RPMI8226 (cell line): ENCODE measurements around the gene SCFD2.
"Not testable (repeated sequence)": the region's sequence is repeated elsewhere in the genome, so short reads cannot be mapped to it uniquely, and the experiment has no call there.

Experiments used
- DNase-seq: peaks from one replicate; pipeline ENCODE4 v3.0.0-alpha.2; 2015

SCFD2 gene

GRCh38 chr4:53089936-53090729 is 275.7 kb downstream of the SCFD2 start:
- DNase-seq, result no peak

GRCh38 chr4:53088152-53088551 is 277.7 kb downstream of the SCFD2 start:
- DNase-seq, result no peak

- no peak for DNase-seq
Observed at GRCh38 chr4:53076374-53076958, 289.4 kb downstream of the SCFD2 start.

GRCh38 chr4:53075162-53075785 is 290.6 kb downstream of the SCFD2 start:
- DNase-seq, result no peak

- no peak for DNase-seq
Observed at GRCh38 chr4:53068755-53069330, 297.0 kb downstream of the SCFD2 start.

- DNase-seq, result no peak
Observed at GRCh38 chr4:53067125-53067802, 298.6 kb downstream of the SCFD2 start.

GRCh38 chr4:53066155-53066554 is 299.7 kb downstream of the SCFD2 start:
- DNase-seq, result no peak

GRCh38 chr4:53064609-53065008 is 301.3 kb downstream of the SCFD2 start:
- no peak for DNase-seq

GRCh38 chr4:53061091-53061850 is 304.6 kb downstream of the SCFD2 start:
- DNase-seq, result no peak

GRCh38 chr4:53060278-53060677 is 305.6 kb downstream of the SCFD2 start:
- no peak for DNase-seq

- no peak for DNase-seq
Observed at GRCh38 chr4:53059871-53060270, 306.0 kb downstream of the SCFD2 start.

- DNase-seq, result no peak
Observed at GRCh38 chr4:53059256-53059655, 306.6 kb downstream of the SCFD2 start.

GRCh38 chr4:53057679-53058078 is 308.2 kb downstream of the SCFD2 start:
- no peak for DNase-seq

GRCh38 chr4:53057108-53057507 is 308.8 kb downstream of the SCFD2 start:
- DNase-seq, result not testable (repeated sequence)

- no peak for DNase-seq
Observed at GRCh38 chr4:53055716-53056403, 310.0 kb downstream of the SCFD2 start.

GRCh38 chr4:53055274-53055673 is 310.6 kb downstream of the SCFD2 start:
- no peak for DNase-seq

GRCh38 chr4:53050361-53050774 is 315.5 kb downstream of the SCFD2 start:
- DNase-seq, result no peak

- DNase-seq, result no peak
Observed at GRCh38 chr4:53049528-53049927, 316.3 kb downstream of the SCFD2 start.

- DNase-seq, result no peak
Observed at GRCh38 chr4:53044651-53044960, 321.3 kb downstream of the SCFD2 start.

- no peak for DNase-seq
Observed at GRCh38 chr4:53043891-53044650, 321.8 kb downstream of the SCFD2 start.

GRCh38 chr4:53043055-53043454 is 322.8 kb downstream of the SCFD2 start:
- DNase-seq, result no peak
